HG03135 (cell line): Measurements from ENCODE around the gene FOXL2NB.

Experiments used
- ATAC-seq: cut with Tn5 transposase; IDR thresholded peaks from one replicate; pipeline ENCODE4 v1.9.1; 2021; ENCODE audit warnings: mild to moderate bottlenecking, moderate library complexity; ENCODE audit not compliant: unreplicated experiment

FOXL2NB gene

DNA sequence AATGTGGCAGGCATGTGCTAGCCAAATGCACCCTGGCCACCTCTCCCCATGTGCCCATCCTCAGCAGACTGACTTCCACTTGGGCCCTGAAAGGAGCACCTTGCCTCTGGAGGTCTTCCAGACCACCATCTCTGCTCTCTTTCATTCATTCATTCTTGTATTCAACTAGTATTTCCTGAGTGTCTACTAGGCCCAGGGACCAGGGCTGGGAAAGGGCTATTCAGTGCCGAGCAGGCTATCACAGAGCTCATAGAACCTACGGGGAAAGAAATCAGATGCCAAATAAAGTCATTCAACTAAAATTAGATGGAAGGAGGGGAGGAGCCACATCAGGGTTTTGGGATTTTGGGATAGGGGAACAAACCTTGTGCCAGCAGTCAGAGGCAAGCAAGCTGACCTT lies 40.2 kb downstream of the FOXL2NB start:
- no peak for ATAC-seq

DNA sequence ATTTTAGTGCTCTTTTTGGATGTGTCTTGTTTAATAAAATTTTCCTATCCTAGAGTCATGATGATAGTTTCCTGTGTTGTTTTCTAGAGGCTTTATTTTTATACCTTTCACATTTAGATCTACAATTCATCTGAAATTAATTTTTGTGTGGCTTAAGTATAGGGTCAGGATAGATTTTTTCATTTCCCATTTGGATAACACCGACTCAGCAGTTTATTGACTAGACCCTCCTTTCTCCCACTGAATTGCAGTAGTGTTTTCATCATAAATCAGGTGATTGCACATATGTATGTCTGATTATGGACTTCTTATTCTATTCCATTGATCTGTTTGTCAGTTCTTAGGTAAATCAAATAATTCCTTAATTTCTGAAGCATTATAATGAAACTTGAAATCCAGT lies 48.7 kb downstream of the FOXL2NB start:
- no peak for ATAC-seq
